ENCODE data around the gene HECTD4. TPM values are rescaled to one million over a fixed set of nuclear protein-coding genes. Genes with fewer than 3 reads are reported as not detected.

HECTD4 gene
- total RNA-seq, 1 experiment from 2014 or later, result 30.0 TPM

DNA sequence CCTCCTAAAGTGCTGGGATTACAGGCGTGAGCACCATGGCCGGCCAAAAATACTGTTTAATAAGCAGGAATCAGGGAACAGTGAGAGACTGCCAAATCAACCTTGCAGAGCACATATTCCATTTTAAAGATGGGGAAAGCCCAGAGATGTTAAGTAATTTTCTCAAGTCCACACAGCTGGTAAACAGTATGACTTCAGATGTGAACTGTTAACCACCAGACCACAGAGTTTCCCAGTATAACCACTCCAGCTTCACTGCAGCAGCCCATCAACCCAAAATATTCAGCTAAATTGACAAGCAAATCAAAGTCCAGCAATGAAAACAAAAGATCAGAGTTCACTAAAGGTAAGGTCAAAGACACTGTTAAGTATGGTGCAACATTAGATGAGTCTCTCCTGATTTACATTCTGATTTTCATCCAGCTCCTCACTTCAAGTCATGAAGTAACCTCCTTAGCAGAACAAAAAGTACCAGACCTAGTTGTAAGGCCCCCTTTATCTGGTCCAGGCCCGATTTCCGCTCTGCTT is 174.8 kb downstream of the HECTD4 start:
- no peak overlapping the region for H3K4me2 ChIP-seq (ENCODE audit: insufficient read depth, insufficient read length, low read length)
- no peak overlapping the region for H2BK12ac ChIP-seq (ENCODE audit: insufficient read length, low read depth, low read length)
- H3K4me1 Mint-ChIP-seq, result peaks cover 4 to 5% of the 10 kb centered on the region in 2 experiments; a peak in 3 of 4 replicates
- H3K23me2 ChIP-seq (ENCODE audit: insufficient read length, low read depth, low read length, poor library complexity, severe bottlenecking), result no peaks in the 10 kb centered on the region
- H3K9ac ChIP-seq (ENCODE audit: extremely low read depth, insufficient read length, low read length), result no peak overlapping the region
- no peak overlapping the region for H3K27ac ChIP-seq (ENCODE audit: insufficient read length, low read depth, low read length)
- peak overlapping the region in 1 of 3 experiments; percentile 26; a peak in 2 of 7 replicates for H3K27ac Mint-ChIP-seq
- TF ChIP-seq, protein P1, sequence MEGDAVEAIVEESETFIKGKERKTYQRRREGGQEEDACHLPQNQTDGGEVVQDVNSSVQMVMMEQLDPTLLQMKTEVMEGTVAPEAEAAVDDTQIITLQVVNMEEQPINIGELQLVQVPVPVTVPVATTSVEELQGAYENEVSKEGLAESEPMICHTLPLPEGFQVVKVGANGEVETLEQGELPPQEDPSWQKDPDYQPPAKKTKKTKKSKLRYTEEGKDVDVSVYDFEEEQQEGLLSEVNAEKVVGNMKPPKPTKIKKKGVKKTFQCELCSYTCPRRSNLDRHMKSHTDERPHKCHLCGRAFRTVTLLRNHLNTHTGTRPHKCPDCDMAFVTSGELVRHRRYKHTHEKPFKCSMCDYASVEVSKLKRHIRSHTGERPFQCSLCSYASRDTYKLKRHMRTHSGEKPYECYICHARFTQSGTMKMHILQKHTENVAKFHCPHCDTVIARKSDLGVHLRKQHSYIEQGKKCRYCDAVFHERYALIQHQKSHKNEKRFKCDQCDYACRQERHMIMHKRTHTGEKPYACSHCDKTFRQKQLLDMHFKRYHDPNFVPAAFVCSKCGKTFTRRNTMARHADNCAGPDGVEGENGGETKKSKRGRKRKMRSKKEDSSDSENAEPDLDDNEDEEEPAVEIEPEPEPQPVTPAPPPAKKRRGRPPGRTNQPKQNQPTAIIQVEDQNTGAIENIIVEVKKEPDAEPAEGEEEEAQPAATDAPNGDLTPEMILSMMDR (conservative IDR thresholded peaks at IDR 0.05), result no peak
- no peaks in the 10 kb centered on the region for H3K9me3 ChIP-seq (ENCODE audit: control insufficient read depth, low read depth, low read length)
- no peak overlapping the region for H3K14ac ChIP-seq (ENCODE audit: insufficient read depth, low read length)
- no CpG with 5 or more reads among the region's 4 CpGs for WGBS (ENCODE audit: extremely low coverage, insufficient read length, low lambda C conversion rate)
- no peaks in the 10 kb centered on the region for H3K27me3 Mint-ChIP-seq (ENCODE audit: low read depth)
- no peaks in the 10 kb centered on the region for H3K79me1 ChIP-seq (ENCODE audit: insufficient read depth, low read depth, low read length, poor library complexity, severe bottlenecking)
- no peak overlapping the region for H2BK20ac ChIP-seq (ENCODE audit: low read depth, low read length, poor library complexity, severe bottlenecking)
- H3K4me1 ChIP-seq (ENCODE audit: insufficient read depth, low read length), result no peaks in the 10 kb centered on the region
- H3K23ac ChIP-seq (ENCODE audit: insufficient read length, low read depth, low read length), result no peak overlapping the region
- no peaks in the 10 kb centered on the region for H4K20me1 ChIP-seq (ENCODE audit: control insufficient read depth, insufficient read depth, insufficient read length)
- no peak overlapping the region for H3K4ac ChIP-seq (ENCODE audit: low read depth, low read length)
- H2BK15ac ChIP-seq (ENCODE audit: low read depth, low read length), result no peak overlapping the region
- H2BK5ac ChIP-seq (ENCODE audit: insufficient read length, low read length), result no peak overlapping the region
- H4K8ac ChIP-seq (replicated peaks; ENCODE audit: insufficient read length, low read depth, low read length), result no peak overlapping the region
- H3K79me2 ChIP-seq (ENCODE audit: insufficient read depth, low read length), result no peaks in the 10 kb centered on the region
- no peak overlapping the region for H2BK120ac ChIP-seq (ENCODE audit: low read depth, low read length, poor library complexity, severe bottlenecking)
- H3K27me3 ChIP-seq (ENCODE audit: insufficient read depth, low read length), result no peaks in the 10 kb centered on the region
- no peak overlapping the region for H3K4me3 Mint-ChIP-seq
- H3K36me3 Mint-ChIP-seq (ENCODE audit: insufficient read depth in 1 of 3, low read depth in 3 of 3), result peaks cover 15 to 66% (median 53%) of the 10 kb centered on the region in 3 experiments; a peak in 6 of 7 replicates
- no peak overlapping the region for H3K56ac ChIP-seq (ENCODE audit: insufficient read length, low read depth, low read length)
- no peak overlapping the region for H3K18ac ChIP-seq (ENCODE audit: insufficient read length, low read depth, low read length)
- no peaks in the 10 kb centered on the region for H3K9me3 Mint-ChIP-seq
- no peak for DNase-seq
- H4K5ac ChIP-seq (ENCODE audit: insufficient read length, low read depth, low read length), result no peak overlapping the region
- no peak overlapping the region for H4K91ac ChIP-seq (ENCODE audit: insufficient read length, low read depth, low read length)
- no peak overlapping the region for H3T11ph ChIP-seq (ENCODE audit: low read length)
- no peak overlapping the region for H2AK5ac ChIP-seq (ENCODE audit: insufficient read length, low read length)
- H2AFZ ChIP-seq (ENCODE audit: low read length), result no peak overlapping the region

Measured in H9 (cell line).